H9 (cell line): ENCODE measurements around the gene WDR43. TPM values are rescaled to one million over a fixed set of nuclear protein-coding genes. Genes with fewer than 3 reads are reported as not detected.

Experiments
- DNase-seq: peaks from one replicate; pipeline ENCODE4 v3.0.0-alpha.2; 2017
- H2AFZ ChIP-seq: one replicate; pipeline ENCODE4 v1.6.1; 2013; ENCODE audit warnings: mild to moderate bottlenecking, low read length, control low read depth, moderate library complexity
- H2AK5ac ChIP-seq: 2 replicates; pipeline ENCODE4 v1.6.1; 2013; ENCODE audit warnings: low read length, control low read depth, mixed read lengths; ENCODE audit not compliant: insufficient read length
- H2BK120ac ChIP-seq: one replicate; pipeline ENCODE4 v1.6.1; 2013; ENCODE audit warnings: low read depth, mild to moderate bottlenecking, low read length, control low read depth, inconsistent platforms; ENCODE audit not compliant: poor library complexity, severe bottlenecking
- H2BK12ac ChIP-seq: 2 replicates; pipeline ENCODE4 v1.6.1; 2013; ENCODE audit warnings: low read length, control low read depth, mixed read lengths, low read depth; ENCODE audit not compliant: insufficient read length
- H2BK15ac ChIP-seq: 2 replicates; pipeline ENCODE4 v1.6.1; 2013; ENCODE audit warnings: low read depth, low read length, control low read depth
- H2BK20ac ChIP-seq: one replicate; pipeline ENCODE4 v1.6.1; 2013; ENCODE audit warnings: low read depth, mild to moderate bottlenecking, low read length, control low read depth, inconsistent platforms; ENCODE audit not compliant: poor library complexity, severe bottlenecking
- H2BK5ac ChIP-seq: 2 replicates; pipeline ENCODE4 v1.6.1; 2013; ENCODE audit warnings: low read length, control low read depth, mixed read lengths; ENCODE audit not compliant: insufficient read length
- H3K14ac ChIP-seq: 2 replicates; pipeline ENCODE4 v1.6.1; 2013; ENCODE audit warnings: low read length, control low read depth; ENCODE audit not compliant: insufficient read depth
- H3K18ac ChIP-seq: 2 replicates; pipeline ENCODE4 v1.6.1; 2013; ENCODE audit warnings: low read depth, mild to moderate bottlenecking, mixed read lengths, low read length, control low read depth; ENCODE audit not compliant: insufficient read length
- H3K23ac ChIP-seq: 2 replicates; pipeline ENCODE4 v1.6.1; 2013; ENCODE audit warnings: low read length, control low read depth, mixed read lengths, low read depth; ENCODE audit not compliant: insufficient read length
- H3K23me2 ChIP-seq: 2 replicates; pipeline ENCODE4 v1.6.1; 2013; ENCODE audit warnings: low read depth, mild to moderate bottlenecking, mixed read lengths, low read length, control low read depth; ENCODE audit not compliant: insufficient read length, poor library complexity, severe bottlenecking
- H3K27ac ChIP-seq: 2 replicates; pipeline ENCODE4 v1.5.1; 2013; ENCODE audit warnings: low read length, control low read depth, mixed read lengths, low read depth; ENCODE audit not compliant: insufficient read length
- H3K27me3 ChIP-seq: 2 replicates; pipeline ENCODE4 v1.6.1; 2013; ENCODE audit warnings: low read length, control low read depth, inconsistent platforms; ENCODE audit not compliant: insufficient read depth
- H3K4ac ChIP-seq: 2 replicates; pipeline ENCODE4 v1.6.1; 2013; ENCODE audit warnings: low read depth, mild to moderate bottlenecking, control low read depth, inconsistent platforms, low read length, moderate library complexity
- H3K4me1 ChIP-seq: 2 replicates; pipeline ENCODE4 v1.6.1; 2013; ENCODE audit warnings: low read length, control low read depth, inconsistent platforms; ENCODE audit not compliant: insufficient read depth
- H3K4me2 ChIP-seq: 2 replicates; pipeline ENCODE4 v1.6.1; 2013; ENCODE audit warnings: low read length, control low read depth, mixed read lengths; ENCODE audit not compliant: insufficient read length, insufficient read depth
- H3K56ac ChIP-seq: 2 replicates; pipeline ENCODE4 v1.6.1; 2013; ENCODE audit warnings: low read depth, mild to moderate bottlenecking, mixed read lengths, low read length, control low read depth; ENCODE audit not compliant: insufficient read length
- H3K79me1 ChIP-seq: 2 replicates; pipeline ENCODE4 v1.6.1; 2013; ENCODE audit warnings: low read depth, mild to moderate bottlenecking, moderate library complexity, low read length, control low read depth, inconsistent platforms; ENCODE audit not compliant: insufficient read depth, poor library complexity, severe bottlenecking
- H3K79me2 ChIP-seq: 2 replicates; pipeline ENCODE4 v1.6.1; 2013; ENCODE audit warnings: low read length, control low read depth, inconsistent platforms; ENCODE audit not compliant: insufficient read depth
- H3K9ac ChIP-seq: 2 replicates; pipeline ENCODE4 v1.6.1; 2013; ENCODE audit warnings: low read length, control low read depth, mixed read lengths; ENCODE audit not compliant: insufficient read length; ENCODE audit errors: extremely low read depth
- H3K9me3 ChIP-seq: one replicate; pipeline ENCODE4 v1.6.1; 2013; ENCODE audit warnings: low read depth, low read length, inconsistent platforms; ENCODE audit not compliant: control insufficient read depth
- H3T11ph ChIP-seq: one replicate; pipeline ENCODE4 v1.6.1; 2013; ENCODE audit warnings: mild to moderate bottlenecking, low read length, control low read depth, inconsistent platforms
- H4K20me1 ChIP-seq: one replicate; pipeline ENCODE4 v1.6.1; 2013; ENCODE audit not compliant: control insufficient read depth, insufficient read length, insufficient read depth
- H4K5ac ChIP-seq: 2 replicates; pipeline ENCODE4 v1.6.1; 2013; ENCODE audit warnings: low read depth, mild to moderate bottlenecking, mixed read lengths, low read length, control low read depth; ENCODE audit not compliant: insufficient read length
- H4K8ac ChIP-seq: replicated peaks from 2 replicates; pipeline ENCODE4 v1.6.1; 2013; ENCODE audit warnings: low read length, control low read depth, mixed read lengths, low read depth; ENCODE audit not compliant: insufficient read length
- H4K91ac ChIP-seq: 2 replicates; pipeline ENCODE4 v1.6.1; 2013; ENCODE audit warnings: low read depth, mild to moderate bottlenecking, moderate library complexity, mixed read lengths, low read length, control low read depth; ENCODE audit not compliant: insufficient read length
- H3K27ac Mint-ChIP-seq, 3 experiments: 2 replicates in 2 of 3; 3 replicates in 1 of 3; pipeline ENCODE4 v1.8.0; 2020 to 2021; ENCODE audit warnings: mixed read lengths in 3 of 3, mild to moderate bottlenecking in 1 of 3, moderate library complexity in 1 of 3
- H3K27me3 Mint-ChIP-seq: 2 replicates; pipeline ENCODE4 v1.8.0; 2021; ENCODE audit warnings: low read depth, mild to moderate bottlenecking, moderate library complexity, mixed read lengths
- H3K36me3 Mint-ChIP-seq, 3 experiments: 2 replicates in 2 of 3; 3 replicates in 1 of 3; pipeline ENCODE4 v1.8.0; 2020 to 2021; ENCODE audit warnings: low read depth in 3 of 3, mixed read lengths in 3 of 3; ENCODE audit not compliant: insufficient read depth in 1 of 3
- H3K4me1 Mint-ChIP-seq, 2 experiments: 2 replicates each; pipeline ENCODE4 v1.8.0; 2020; ENCODE audit warnings: mixed read lengths in 2 of 2
- H3K4me3 Mint-ChIP-seq, 2 experiments: 2 replicates in 1 of 2; 3 replicates in 1 of 2; pipeline ENCODE4 v1.8.0; 2020 to 2021; ENCODE audit warnings: mild to moderate bottlenecking in 2 of 2, mixed read lengths in 2 of 2, moderate library complexity in 1 of 2
- H3K9me3 Mint-ChIP-seq, 2 experiments: 2 replicates in 1 of 2; 3 replicates in 1 of 2; pipeline ENCODE4 v1.8.0; 2020; ENCODE audit warnings: mild to moderate bottlenecking in 2 of 2, mixed read lengths in 2 of 2, moderate library complexity in 1 of 2
- CTCF ChIP-seq: fragments of 200-600 bp; sonication (generic); conservative IDR thresholded peaks from 3 replicates; pipeline ENCODE4 v1.8.0; 2021; ENCODE audit warnings: antibody characterized with exemption, mild to moderate bottlenecking
- WGBS: extraction: QIAGEN DNeasy Blood & Tissue Kit; methylation state at CpG from one replicate; pipeline ENCODE4 v1.1.7; 2013; ENCODE audit warnings: missing lambda C conversion rate, low lambda C conversion rate, mixed read lengths; ENCODE audit not compliant: insufficient read length; ENCODE audit errors: extremely low coverage; 5-methylcytosine and 5-hydroxymethylcytosine counted together
- total RNA-seq: library from RNA; stranded (reverse); gene quantifications from 2 replicates; pipeline ENCODE4 v1.2.1, GENCODE V29; 2021

WDR43 gene
- total RNA-seq, 1 experiment from 2014 or later: 186 TPM

- TF ChIP-seq CTCF: no peak
- Histone ChIP-seq H4K8ac (no peak overlapping the region), H3K18ac (no peak overlapping the region), H3K56ac (no peak overlapping the region), H2BK5ac (no peak overlapping the region), H4K20me1 (no peaks in the 10 kb centered on the region), H3K9ac (no peak overlapping the region), H3K23me2 (no peaks in the 10 kb centered on the region), H3K79me1 (no peaks in the 10 kb centered on the region), H2BK15ac (no peak overlapping the region), H2AFZ (no peak overlapping the region), H3K14ac (no peak overlapping the region), H2BK120ac (no peak overlapping the region), H3K9me3 (no peaks in the 10 kb centered on the region), H2AK5ac (no peak overlapping the region), H2BK12ac (no peak overlapping the region), H3K4me2 (no peak overlapping the region), H3K27ac (no peak overlapping the region), H3K79me2 (no peaks in the 10 kb centered on the region), H3T11ph (no peak overlapping the region), H3K4ac (no peak overlapping the region), H3K23ac (no peak overlapping the region), H4K91ac (no peak overlapping the region), H3K4me1 (peaks cover 5% of the 10 kb centered on the region; the same call in 1 of the 2 replicates), H3K27me3 (no peaks in the 10 kb centered on the region), H4K5ac (no peak overlapping the region), H2BK20ac (no peak overlapping the region)
- peak; percentile 67 for DNase-seq
- no peaks in the 10 kb centered on the region for H3K27me3 Mint-ChIP-seq
- H3K4me1 Mint-ChIP-seq: peaks cover 27 to 43% of the 10 kb centered on the region in 2 experiments
- H3K36me3 Mint-ChIP-seq: peaks cover 0 to under 1% (median under 1%) of the 10 kb centered on the region in 3 experiments; a peak in 5 of 7 replicates
- WGBS: no CpG with 5 or more reads among the region's 5 CpGs
- H3K9me3 Mint-ChIP-seq: no peaks in the 10 kb centered on the region; a peak in 1 of 5 replicates
- no peak overlapping the region; a peak in 1 of 7 replicates for H3K27ac Mint-ChIP-seq
- H3K4me3 Mint-ChIP-seq: no peak overlapping the region
Observed at GRCh38 chr2:28955467-28955866, 61.0 kb downstream of the WDR43 start.
